ENCODE data around the gene FLOT1. TPM values are rescaled to one million over a fixed set of nuclear protein-coding genes. Genes with fewer than 3 reads are reported as not detected.
A peak's percentile ranks its signal among the peaks of the same experiment; 100 is the strongest.
"Not testable (repeated sequence)": the region's sequence is repeated elsewhere in the genome, so short reads cannot be mapped to it uniquely, and the experiment has no call there.

Gene FLOT1
- total RNA-seq, 2 experiments from 2014 or later = 31.6 TPM

- TF ChIP-seq CTCF (IDR thresholded peaks at IDR 0.05) = no peak
- H3K4me3 ChIP-seq (ENCODE audit: low read length) = no peak overlapping the region
- H3K9me3 ChIP-seq (ENCODE audit: control insufficient read depth in 1 of 2, insufficient read depth in 1 of 2, low read length in 2 of 2) = no peaks in the 10 kb centered on the region
- no peaks in the 10 kb centered on the region for H3K27me3 ChIP-seq (ENCODE audit: control insufficient read depth in 1 of 2, insufficient read depth in 2 of 2, low read length in 2 of 2)
- Mint-ChIP-seq H3K9me3 (no peaks in the 10 kb centered on the region), H3K27me3 (no peaks in the 10 kb centered on the region), H3K36me3 (ENCODE audit: low read depth) (peaks cover 83% of the 10 kb centered on the region), H3K27ac (peak overlapping the region; percentile 95), H3K4me1 (ENCODE audit: low read depth) (peaks cover 62% of the 10 kb centered on the region), H3K4me3 (peak overlapping the region; percentile 42)
- ATAC-seq (ENCODE audit: poor library complexity) (no peak), DNase-seq (no peak)
- intact Hi-C loops (cut with DNase I, micrococcal nuclease) = loop anchor here (5.0 kb wide), 2 partner anchors 153 to 183 kb away; partner anchors contain the start of gene ABCF1 (in 1 of the 2)
- H3K4me1 ChIP-seq (ENCODE audit: insufficient read depth, low read length) = peaks cover 47% of the 10 kb centered on the region
- ChIA-PET POLR2A (interaction anchor here (7.5 to 11.0 kb wide), 2 partner anchors 11 to 43 kb away, joined by 54 to 381 read pairs; no protein-coding TSS in a partner anchor), CTCF (interaction anchor here (0.6 to 20.2 kb wide), 2 partner anchors 46 to 58 kb away, joined by 3 to 526 read pairs; partner anchors contain the start of gene DHX16)
- peaks cover 71% of the 10 kb centered on the region for H3K36me3 ChIP-seq (ENCODE audit: insufficient read depth, low read length)
- no peak overlapping the region for H3K27ac ChIP-seq (ENCODE audit: low read depth in 1 of 2, low read length in 2 of 2)
Measured at GRCh38 chr6:30724906-30725667, 17.4 kb downstream of the FLOT1 start.

- Mint-ChIP-seq H3K27ac (peak overlapping the region; percentile 95), H3K36me3 (ENCODE audit: low read depth) (peaks cover 77% of the 10 kb centered on the region), H3K4me1 (ENCODE audit: low read depth) (peaks cover 68% of the 10 kb centered on the region), H3K4me3 (peak overlapping the region; percentile 55)
- POLR2A ChIA-PET = interaction anchor here (0.9 to 11.0 kb wide), 3 partner anchors 12 to 233 kb away, joined by 3 to 381 read pairs (median 54); no protein-coding TSS in a partner anchor
- H3K9me3 ChIP-seq (ENCODE audit: control insufficient read depth in 1 of 2, insufficient read depth in 1 of 2, low read length in 2 of 2); H3K27me3 Mint-ChIP-seq; H3K27me3 ChIP-seq (ENCODE audit: control insufficient read depth in 1 of 2, insufficient read depth in 2 of 2, low read length in 2 of 2); H3K27ac ChIP-seq (ENCODE audit: low read depth in 1 of 2, low read length in 2 of 2); ATAC-seq (ENCODE audit: poor library complexity); DNase-seq; H3K4me3 ChIP-seq (ENCODE audit: low read length); H3K9me3 Mint-ChIP-seq: not testable (repeated sequence)
- peaks cover 61% of the 10 kb centered on the region for H3K36me3 ChIP-seq (ENCODE audit: insufficient read depth, low read length)
- intact Hi-C loops (cut with DNase I, micrococcal nuclease) = loop anchor here (2.0 to 5.0 kb wide), 5 partner anchors 97 to 241 kb away; partner anchors contain the start of genes ABCF1 (in 1 of the 2) and ATAT1 (in 1 of the 2)
- CTCF ChIA-PET = interaction anchor here (2.3 to 20.2 kb wide), 3 partner anchors 13 to 183 kb away, joined by 6 to 526 read pairs (median 10); partner anchors contain the start of gene DHX16
- peaks cover 52% of the 10 kb centered on the region for H3K4me1 ChIP-seq (ENCODE audit: insufficient read depth, low read length)
Measured at GRCh38 chr6:30723843-30724741, 18.4 kb downstream of the FLOT1 start.

GRCh38 chr6:30723159-30723842 is 19.2 kb downstream of the FLOT1 start:
- not testable (repeated sequence) for H3K9me3 Mint-ChIP-seq; H3K9me3 ChIP-seq (ENCODE audit: control insufficient read depth in 1 of 2, insufficient read depth in 1 of 2, low read length in 2 of 2); H3K27ac ChIP-seq (ENCODE audit: low read depth in 1 of 2, low read length in 2 of 2); DNase-seq; H3K4me3 ChIP-seq (ENCODE audit: low read length); ATAC-seq (ENCODE audit: poor library complexity); H3K27me3 Mint-ChIP-seq; H3K27me3 ChIP-seq (ENCODE audit: control insufficient read depth in 1 of 2, insufficient read depth in 2 of 2, low read length in 2 of 2)
- intact Hi-C loops (cut with DNase I, micrococcal nuclease) = loop anchor here (2.0 to 5.0 kb wide), 5 partner anchors 96 to 240 kb away; partner anchors contain the start of genes ABCF1 (in 1 of the 2) and ATAT1 (in 1 of the 2)
- POLR2A ChIA-PET = interaction anchor here (0.5 to 11.0 kb wide), 13 partner anchors 12 to 232 kb away, joined by 3 to 381 read pairs (median 5); partner anchors contain the start of genes MRPS18B, NRM and PPP1R10
- H3K4me3 Mint-ChIP-seq = peak overlapping the region; percentile 99
- H3K36me3 Mint-ChIP-seq (ENCODE audit: low read depth) = peaks cover 76% of the 10 kb centered on the region
- Histone ChIP-seq H3K36me3 (ENCODE audit: insufficient read depth, low read length) (peaks cover 58% of the 10 kb centered on the region), H3K4me1 (ENCODE audit: insufficient read depth, low read length) (peaks cover 58% of the 10 kb centered on the region)
- H3K27ac Mint-ChIP-seq = peak overlapping the region; percentile 95
- peaks cover 70% of the 10 kb centered on the region for H3K4me1 Mint-ChIP-seq (ENCODE audit: low read depth)
- CTCF ChIA-PET = interaction anchor here (0.5 to 20.2 kb wide), 12 partner anchors 8 to 241 kb away, joined by 3 to 526 read pairs (median 6); partner anchors contain the start of genes ABCF1, ATAT1, DHX16 and MRPS18B

Data from CD4-positive, alpha-beta T cell (primary cell).